Activated CD8-positive, alpha-beta memory T cell treated with anti-CD3 and anti-CD28 coated beads for 24 hours (primary cell): ENCODE data around the gene CDR2.
A peak's percentile ranks its signal among the peaks of the same experiment; 100 is the strongest.

Experiments used
- DNase-seq: peaks from one replicate; pipeline ENCODE4 v3.0.0-alpha.2; 2020

The CDR2 gene

DNA sequence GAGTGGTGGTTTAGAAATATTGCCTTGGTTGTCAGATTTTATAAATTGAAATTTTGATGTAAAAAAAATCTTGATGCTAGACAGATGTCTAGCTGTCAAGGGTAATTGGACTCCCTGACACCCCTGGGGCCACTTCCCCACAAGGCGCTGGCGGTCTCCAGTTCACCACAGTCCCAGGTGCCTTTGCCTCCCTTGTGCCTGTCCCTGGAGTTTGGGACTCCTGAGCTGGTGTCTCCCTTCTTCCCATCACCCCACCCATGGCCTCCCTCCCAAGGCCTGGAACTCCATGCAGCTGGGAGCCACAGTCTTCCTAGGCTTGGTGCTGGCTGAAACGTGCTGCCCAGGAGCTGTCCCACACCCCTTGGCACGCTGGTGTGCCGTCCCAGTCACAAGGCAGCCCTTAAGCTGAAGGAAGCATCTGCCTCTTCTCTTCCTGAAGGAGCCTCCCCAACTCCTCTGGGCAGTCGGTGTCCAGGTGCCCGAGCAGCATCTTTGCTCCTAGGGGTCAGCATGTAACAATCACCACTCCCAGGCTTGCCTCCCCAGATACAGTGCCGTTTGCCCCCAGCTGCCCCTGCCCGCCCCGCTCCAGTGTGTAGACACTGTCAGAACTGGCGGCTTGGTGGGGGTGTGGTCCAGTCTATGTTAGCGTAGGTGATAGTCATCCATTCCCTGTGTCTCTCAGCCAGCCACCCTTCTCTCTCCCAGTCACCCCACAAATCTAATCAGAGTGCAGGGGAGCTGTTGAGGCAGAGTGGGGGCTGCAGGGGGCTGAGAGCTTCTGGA lies 51.1 kb downstream of the CDR2 start:
- peak; percentile 50 for DNase-seq

DNA sequence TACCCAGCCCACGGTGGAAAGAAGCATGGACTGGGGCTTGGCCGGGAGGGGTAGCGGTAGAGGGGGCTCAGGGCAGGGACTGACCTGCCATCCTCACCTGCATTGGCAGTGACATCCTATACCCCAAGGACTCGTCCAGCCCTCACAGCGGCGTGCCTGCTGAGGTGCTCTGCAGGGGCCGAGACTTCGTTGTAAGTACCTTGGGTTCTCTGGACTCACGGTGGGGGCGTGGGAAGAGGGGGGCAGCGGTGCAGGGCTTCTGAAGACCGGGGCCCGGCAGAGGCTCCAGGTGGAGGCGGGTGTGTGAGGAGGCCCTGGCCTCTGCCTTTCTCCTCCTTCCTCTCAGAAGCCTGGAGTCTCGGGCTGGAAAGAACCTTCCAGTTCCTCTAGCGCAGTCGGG lies 51.7 kb downstream of the CDR2 start:
- DNase-seq, result peak; percentile 49

GRCh38 chr16:22322021-22322471 lies 52.4 kb downstream of the CDR2 start:
- no peak for DNase-seq

- DNase-seq, result peak; percentile 80
Observed at GRCh38 chr16:22321340-22322001, 52.9 kb downstream of the CDR2 start.

- peak; percentile 35 for DNase-seq
Observed at GRCh38 chr16:22320572-22321339, 53.7 kb downstream of the CDR2 start.

GRCh38 chr16:22318690-22319358 lies 55.6 kb downstream of the CDR2 start:
- peak; percentile 78 for DNase-seq

DNA sequence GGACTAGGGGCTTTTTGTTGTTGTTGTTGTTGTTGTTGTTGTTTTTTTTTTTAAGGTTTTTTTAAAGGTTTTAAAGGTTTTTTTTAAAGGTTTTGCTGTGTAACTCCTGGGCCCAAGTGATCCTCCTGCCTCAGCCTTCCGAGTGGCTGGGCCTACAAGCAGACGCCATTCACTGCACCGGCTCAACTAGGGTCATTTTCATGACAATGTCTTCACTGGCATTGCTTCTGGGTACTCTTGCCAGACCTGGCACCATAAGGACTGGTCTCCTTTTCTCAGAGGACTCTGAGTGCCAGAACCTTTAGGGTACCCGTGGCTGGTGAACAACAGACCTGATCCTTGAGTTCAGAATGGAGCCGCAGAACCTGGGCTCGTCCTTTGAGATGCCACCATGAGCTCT lies 56.8 kb downstream of the CDR2 start:
- no peak for DNase-seq

DNA sequence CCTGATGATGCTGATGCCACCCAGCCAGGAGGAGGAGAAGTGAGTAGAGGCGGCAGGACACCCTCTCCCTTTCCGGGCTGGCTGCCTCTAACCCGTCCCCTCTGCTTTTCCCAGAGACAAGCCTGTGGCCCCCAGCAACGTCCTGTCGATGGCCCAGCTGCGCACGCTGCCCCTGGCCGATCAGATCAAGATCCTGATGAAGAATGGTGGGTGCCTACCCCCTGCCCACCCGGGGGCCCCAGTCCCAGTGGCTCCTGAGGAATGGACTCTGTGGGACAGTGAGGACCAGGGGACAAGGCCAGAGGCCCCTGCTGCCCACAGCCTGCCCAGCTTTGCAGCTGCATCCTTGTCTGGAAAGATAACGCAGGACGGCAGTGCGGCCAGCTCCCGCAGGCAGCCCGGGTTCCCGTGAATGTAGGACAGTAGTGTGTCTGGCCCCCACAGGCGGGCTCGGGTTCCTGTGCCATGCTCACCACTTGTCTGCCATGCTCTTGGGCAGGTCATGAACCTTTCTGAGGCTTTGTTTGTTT lies 57.4 kb downstream of the CDR2 start:
- DNase-seq, result no peak

DNA sequence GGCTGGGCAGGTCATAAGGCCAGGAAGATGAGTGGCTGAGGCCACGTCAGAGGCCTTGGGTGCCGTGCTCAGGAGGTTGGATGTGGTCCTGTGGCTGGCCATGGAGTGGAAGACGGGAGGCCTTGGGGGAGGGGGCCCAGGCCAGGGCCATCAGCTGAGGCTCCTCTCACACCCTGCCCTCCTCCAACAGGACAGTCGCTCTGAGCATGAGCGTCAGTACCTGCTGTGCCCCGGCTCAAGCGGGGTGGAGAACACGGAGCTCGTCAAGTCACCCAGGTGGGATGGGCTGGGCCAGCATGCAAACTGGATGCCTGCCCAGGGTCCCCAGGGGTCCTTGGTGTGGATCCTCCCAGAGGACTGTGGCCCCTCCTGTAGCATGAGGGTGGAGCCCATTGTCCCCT lies 58.0 kb downstream of the CDR2 start:
- DNase-seq, result no peak

GRCh38 chr16:22315979-22316378 lies 58.4 kb downstream of the CDR2 start:
- DNase-seq, result no peak

- DNase-seq, result no peak
Observed at GRCh38 chr16:22314661-22315626, 59.5 kb downstream of the CDR2 start.

GRCh38 chr16:22313876-22314470 lies 60.4 kb downstream of the CDR2 start:
- no peak for DNase-seq

- no peak for DNase-seq
Observed at GRCh38 chr16:22312897-22313781, 61.3 kb downstream of the CDR2 start.

DNA sequence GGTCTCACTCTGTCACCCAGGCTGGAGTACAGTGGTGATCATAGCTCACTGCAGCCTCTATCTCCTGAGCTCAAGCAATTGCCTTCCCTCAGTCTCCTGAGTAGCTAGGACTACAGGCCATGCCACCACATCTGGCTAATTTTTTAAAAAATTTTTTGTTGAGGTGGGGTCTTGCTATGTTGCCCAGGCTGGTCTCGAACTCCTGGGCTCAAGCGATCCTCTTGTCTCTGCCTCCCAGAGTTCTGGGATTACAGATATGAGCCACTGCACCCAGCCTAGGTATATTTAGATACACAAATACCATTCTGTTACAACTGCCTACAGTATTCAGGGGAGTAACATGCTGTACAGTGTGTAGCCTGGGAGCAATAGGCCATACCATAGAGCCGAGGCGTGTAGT lies 62.9 kb downstream of the CDR2 start:
- no peak for DNase-seq

GRCh38 chr16:22308824-22309520 lies 65.4 kb downstream of the CDR2 start:
- no peak for DNase-seq

DNA sequence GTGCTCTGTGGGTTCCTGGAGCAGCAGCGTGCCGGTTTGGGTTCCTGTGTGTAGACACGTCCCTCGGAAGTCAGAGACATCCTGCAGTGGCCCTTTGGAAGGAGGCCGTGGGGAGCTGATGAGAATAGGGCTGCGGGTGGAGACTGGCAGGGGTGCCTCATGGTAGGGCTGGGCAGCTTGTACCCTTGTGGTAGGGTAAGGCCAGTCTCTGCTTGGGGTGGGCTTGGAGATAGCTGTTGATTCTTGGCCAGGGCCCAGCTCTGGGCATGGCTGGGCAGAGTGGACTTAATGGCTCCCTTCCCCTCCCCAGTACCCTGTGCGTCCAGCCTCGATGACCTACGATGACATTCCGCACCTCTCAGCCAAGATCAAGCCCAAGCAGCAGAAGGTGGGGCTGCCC lies 66.6 kb downstream of the CDR2 start:
- no peak for DNase-seq

- DNase-seq, result no peak
Observed at GRCh38 chr16:22306788-22307187, 67.6 kb downstream of the CDR2 start.

- no peak for DNase-seq
Observed at GRCh38 chr16:22304411-22304810, 70.0 kb downstream of the CDR2 start.

DNA sequence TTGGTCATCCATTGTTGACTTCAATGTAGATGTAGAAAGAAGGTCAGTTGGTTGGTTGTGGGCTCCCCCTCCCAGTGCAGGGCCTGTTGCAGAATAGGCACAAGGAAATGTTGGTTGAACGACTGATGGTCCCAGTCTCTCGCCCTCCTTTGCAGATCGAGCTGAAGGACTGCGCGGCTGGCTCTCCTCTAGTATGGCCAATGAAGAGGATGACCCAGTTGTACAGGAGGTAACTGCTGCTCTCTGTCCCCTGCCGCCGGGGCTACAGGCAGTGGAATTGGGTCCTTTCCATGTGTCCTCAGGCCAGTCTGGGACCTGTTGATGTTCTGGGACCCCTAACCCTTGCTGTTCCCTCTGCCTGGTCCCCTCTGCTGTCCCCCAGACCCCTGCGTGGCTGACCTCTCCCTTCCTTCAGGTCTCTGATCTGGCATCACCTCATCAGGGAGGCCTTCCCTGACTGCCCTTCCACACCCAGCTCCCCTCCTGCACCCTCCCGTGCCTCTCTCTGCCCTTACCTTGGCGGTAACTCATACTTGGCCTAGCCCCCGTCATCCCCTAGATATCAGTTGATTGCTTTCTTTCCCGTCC lies 71.5 kb downstream of the CDR2 start:
- no peak for DNase-seq
